ENCODE measurements around the gene CTNNA1.

GRCh38 chr5:138983984-138984383, 230.8 kb downstream of the CTNNA1 start:
- no peak for TF ChIP-seq CTCF (conservative IDR thresholded peaks at IDR 0.05; ENCODE audit: low read length)
- TF ChIP-seq EZH2phosphoT487 (IDR thresholded peaks at IDR 0.05; ENCODE audit: borderline replicate concordance) = no peak
